SK-MEL-5 (cell line): Measurements from ENCODE around the gene TSHZ2. TPM values are rescaled to one million over a fixed set of nuclear protein-coding genes. Genes with fewer than 3 reads are reported as not detected.
"Not testable (repeated sequence)": the region's sequence is repeated elsewhere in the genome, so short reads cannot be mapped to it uniquely, and the experiment has no call there.

ENCODE experiments used
- DNase-seq: peaks from one replicate; pipeline ENCODE4 v3.0.0-alpha.2; 2016; ENCODE audit warnings: low read depth, low spot score
- in situ Hi-C: cut with HindIII; loops from 2 replicates; pipeline ENCODE4 v1.10.0; 2016; ENCODE audit warnings: low sequenced_read_pairs, high pct_unique_total_duplicates, low pct_unique_long_range_greater_than_20kb
- total RNA-seq: library from RNA; depleted of rRNA; stranded (reverse); fragments of >200 nt; shearing (Covaris generic); gene quantifications from 2 replicates; pipeline ENCODE4 v1.2.3, GENCODE V29; 2014

TSHZ2 gene
- total RNA-seq, 1 experiment from 2014 or later = not detected

GRCh38 chr20:53087037-53087777 is 115.0 kb downstream of the TSHZ2 start:
- in situ Hi-C loops = no loop called here
- no peak for DNase-seq

- DNase-seq = no peak
Measured at GRCh38 chr20:53088786-53089185, 116.6 kb downstream of the TSHZ2 start.

DNA sequence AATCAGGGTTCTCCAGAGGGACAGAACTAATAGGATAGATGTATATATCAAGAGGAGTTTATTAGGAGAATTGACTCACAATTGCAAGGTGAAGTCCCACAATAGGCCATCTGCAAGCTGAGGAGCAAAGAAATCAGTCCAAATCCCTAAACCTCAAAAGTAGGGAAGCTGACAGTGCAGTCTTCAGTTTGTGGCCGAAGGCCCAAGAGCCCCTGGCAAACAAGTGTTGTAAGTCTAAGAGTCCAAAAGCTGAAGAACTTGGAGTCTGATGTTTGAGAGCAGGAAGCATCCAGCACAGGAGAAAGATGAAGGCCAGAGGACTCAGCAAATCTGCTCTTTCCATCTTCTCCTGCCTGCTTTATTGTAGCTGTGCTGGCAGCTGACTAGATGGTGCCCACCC is 117.7 kb downstream of the TSHZ2 start:
- not testable (repeated sequence) for DNase-seq

More at GRCh38 chr20:53088786-53089185, 116.6 kb downstream of the TSHZ2 start:
- in situ Hi-C loops = no loop called here

DNA sequence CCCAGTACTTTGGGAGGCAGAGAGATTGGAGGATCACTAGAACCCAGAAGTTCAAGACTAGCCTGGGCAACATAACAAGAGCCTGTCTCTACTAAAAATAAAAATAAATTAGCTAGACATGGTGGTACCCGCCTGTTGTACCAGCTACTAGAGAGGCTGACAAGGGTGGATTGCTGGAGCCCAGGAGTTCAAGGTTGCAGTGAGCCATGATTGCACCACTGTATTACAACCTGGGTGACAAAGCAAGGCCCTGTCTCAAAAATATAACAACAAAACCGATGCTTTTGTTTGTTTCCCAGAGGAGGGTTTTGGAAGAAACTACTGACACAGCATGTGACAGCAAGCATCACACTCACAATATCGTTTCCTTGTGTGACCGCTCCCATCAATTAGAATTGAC is 119.6 kb downstream of the TSHZ2 start:
- no peak for DNase-seq
- in situ Hi-C loops = no loop called here

More for the DNA sequence above, 117.7 kb downstream of the TSHZ2 start:
- in situ Hi-C loops = not testable (repeated sequence)

DNA sequence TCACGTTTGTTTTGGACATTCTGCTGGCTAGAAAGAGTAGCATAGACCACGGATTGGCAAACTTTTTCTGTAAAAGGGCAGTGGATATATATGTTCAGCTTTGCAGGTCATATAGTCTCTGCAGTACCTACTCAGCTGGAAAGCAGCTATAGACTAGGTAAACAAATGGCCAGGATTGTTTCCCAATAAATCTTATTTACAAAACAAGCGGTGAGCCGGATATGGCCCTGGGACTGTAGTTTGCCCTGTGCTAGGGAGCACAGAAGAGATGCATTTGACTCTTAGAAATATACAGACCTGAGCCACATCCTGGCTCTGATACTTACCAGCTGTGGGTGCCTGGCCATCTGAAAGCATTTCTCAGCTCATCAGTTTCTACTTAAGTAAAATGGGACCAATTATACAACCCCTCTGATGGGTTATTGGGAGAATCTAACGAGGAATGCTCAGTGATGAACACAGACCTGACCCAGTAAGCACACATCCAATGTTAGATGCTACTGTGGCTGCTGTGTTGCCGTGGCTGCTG is 120.7 kb downstream of the TSHZ2 start:
- in situ Hi-C loops = no loop called here
- DNase-seq = no peak

- no peak for DNase-seq
- in situ Hi-C loops = no loop called here
Measured at GRCh38 chr20:53097371-53097770, 125.2 kb downstream of the TSHZ2 start.

- in situ Hi-C loops = no loop called here
- DNase-seq = no peak
Measured at GRCh38 chr20:53097791-53098190, 125.6 kb downstream of the TSHZ2 start.

GRCh38 chr20:53098621-53099020 is 126.5 kb downstream of the TSHZ2 start:
- no peak for DNase-seq
- in situ Hi-C loops = no loop called here

DNA sequence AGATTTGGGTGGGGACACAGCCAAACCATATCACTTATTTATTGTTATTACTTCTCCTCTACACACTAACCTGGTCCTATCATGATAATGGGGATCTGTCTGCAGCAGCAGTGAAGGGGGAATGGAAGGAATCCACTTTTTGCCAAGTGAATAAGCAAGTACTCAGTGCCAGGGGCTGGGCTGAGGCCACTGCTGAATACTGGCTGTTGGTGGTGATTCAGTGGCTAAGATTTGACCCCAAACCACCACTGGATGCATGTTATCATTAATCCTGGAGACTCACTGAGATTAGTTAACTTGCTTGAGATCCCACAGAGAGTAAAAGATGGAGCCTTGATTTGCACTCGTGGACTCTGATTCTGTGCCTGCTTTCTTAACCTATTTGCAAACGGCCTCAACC is 127.7 kb downstream of the TSHZ2 start:
- in situ Hi-C loops = no loop called here

GRCh38 chr20:53100476-53100911 is 128.3 kb downstream of the TSHZ2 start:
- in situ Hi-C loops = no loop called here
- no peak for DNase-seq

More for the DNA sequence above, 127.7 kb downstream of the TSHZ2 start:
- DNase-seq = no peak

GRCh38 chr20:53101992-53102760 is 130.0 kb downstream of the TSHZ2 start:
- no peak for DNase-seq
- in situ Hi-C loops = no loop called here

- in situ Hi-C loops = no loop called here
Measured at GRCh38 chr20:53103124-53103523, 131.0 kb downstream of the TSHZ2 start.

GRCh38 chr20:53104884-53105283 is 132.7 kb downstream of the TSHZ2 start:
- DNase-seq = no peak
- in situ Hi-C loops = no loop called here

More at GRCh38 chr20:53103124-53103523, 131.0 kb downstream of the TSHZ2 start:
- DNase-seq = no peak

DNA sequence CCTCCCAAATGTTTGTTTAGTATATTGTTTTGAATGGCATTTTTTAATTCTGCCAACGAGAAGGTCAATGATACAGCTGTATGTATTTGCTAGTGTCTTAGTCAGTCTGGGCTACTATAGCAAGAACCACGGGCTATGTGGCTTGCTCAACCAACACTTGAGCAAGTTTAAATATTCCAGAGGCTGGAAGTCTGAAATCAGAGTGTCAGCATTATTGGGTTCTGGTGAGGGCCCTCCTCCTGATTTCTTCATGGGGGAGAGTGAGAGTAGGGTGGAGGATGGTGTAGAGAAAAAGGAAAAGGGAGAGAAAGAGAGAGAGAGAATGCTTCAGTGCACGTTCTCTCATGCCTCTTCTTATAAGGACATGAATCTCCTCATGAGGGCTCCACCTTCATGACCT is 144.6 kb downstream of the TSHZ2 start:
- in situ Hi-C loops = no loop called here
- DNase-seq = no peak

- in situ Hi-C loops = no loop called here
- DNase-seq = no peak
Measured at GRCh38 chr20:53122853-53123252, 150.7 kb downstream of the TSHZ2 start.

- DNase-seq = peak; percentile 20
Measured at GRCh38 chr20:53124075-53124551, 152.0 kb downstream of the TSHZ2 start.

DNA sequence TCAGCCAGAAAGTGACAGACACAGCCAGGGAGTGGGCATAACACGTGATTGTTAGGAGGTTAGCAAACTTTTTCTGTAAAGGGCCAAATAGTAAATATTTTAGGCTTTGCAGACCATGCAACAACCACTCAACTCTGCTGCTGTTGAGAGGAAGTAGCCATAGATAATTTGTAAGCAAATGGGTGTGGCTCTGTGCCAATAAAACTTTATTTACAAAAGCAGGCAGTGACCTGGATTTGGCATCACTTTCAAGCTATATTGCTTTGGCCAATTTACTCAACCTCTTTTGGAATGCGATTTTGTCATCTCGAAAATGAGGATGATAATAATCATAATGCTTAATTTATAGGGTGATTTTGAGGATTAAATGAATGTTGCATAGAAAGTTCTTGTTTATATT is 152.6 kb downstream of the TSHZ2 start:
- no peak for DNase-seq
- in situ Hi-C loops = no loop called here

More at GRCh38 chr20:53124075-53124551, 152.0 kb downstream of the TSHZ2 start:
- in situ Hi-C loops = no loop called here

- in situ Hi-C loops = no loop called here
- DNase-seq = no peak
Measured at GRCh38 chr20:53126185-53126584, 154.0 kb downstream of the TSHZ2 start.
